NCI-H146 (cell line): ENCODE results near the gene TRIL.

Source experiments
- DNase-seq: peaks from one replicate; lab custom pipeline; 2025; lab: John Stamatoyannopoulos, UW

Gene TRIL

GRCh38 chr7:28958235-28958979, at the start of gene TRIL:
TRIL (minus strand) TSS chr7:28958330; CDS start chr7:28958046, 284 bp downstream.
- DNase-seq = peak; percentile 75

- DNase-seq = no peak
These were observed 49.0 kb upstream of the TRIL start for GRCh38 chr7:29007127-29007526.

- no peak for DNase-seq
These were observed 47.7 kb upstream of the TRIL start for GRCh38 chr7:29005829-29006228.

DNA sequence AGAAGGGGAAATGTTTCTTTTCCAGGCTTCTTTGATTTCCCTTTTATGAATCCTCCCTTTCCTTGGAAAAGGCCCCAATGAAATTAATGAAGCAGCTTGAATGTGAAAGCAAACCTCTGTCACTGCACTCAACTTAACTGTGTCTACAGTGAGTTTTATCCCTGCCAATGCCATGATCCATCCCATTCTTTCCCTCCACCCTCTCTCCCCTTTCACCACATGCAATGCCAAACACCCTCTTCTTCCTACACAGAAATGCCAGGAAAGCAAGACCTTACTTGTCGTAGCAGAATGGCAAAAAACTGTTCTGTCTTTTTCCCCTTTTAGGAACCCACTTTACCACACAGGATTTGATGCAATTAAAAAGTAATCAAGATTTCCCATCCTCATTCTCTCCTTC, 47.3 kb upstream of the TRIL start:
- DNase-seq = no peak

DNA sequence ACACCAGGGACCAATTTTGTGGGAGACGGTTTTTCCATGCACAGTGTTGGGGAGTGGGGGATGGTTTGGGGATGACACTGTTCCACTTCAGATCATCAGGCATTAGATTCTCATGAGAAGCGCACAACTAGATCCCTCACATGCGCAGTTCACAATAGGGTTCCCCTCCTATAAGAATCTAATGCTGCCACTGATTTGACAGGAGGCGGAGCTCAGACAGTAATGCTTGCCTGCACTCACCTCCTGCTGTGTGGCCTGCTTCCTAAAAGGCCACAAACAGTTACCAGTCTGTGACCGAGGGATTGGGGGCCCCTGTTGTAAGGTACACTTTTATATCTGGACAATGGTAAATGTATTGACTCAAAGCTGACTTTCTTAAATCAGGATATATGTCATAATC, 45.6 kb upstream of the TRIL start:
- no peak for DNase-seq

- no peak for DNase-seq
These were observed 42.6 kb upstream of the TRIL start for GRCh38 chr7:29000717-29001076.

DNA sequence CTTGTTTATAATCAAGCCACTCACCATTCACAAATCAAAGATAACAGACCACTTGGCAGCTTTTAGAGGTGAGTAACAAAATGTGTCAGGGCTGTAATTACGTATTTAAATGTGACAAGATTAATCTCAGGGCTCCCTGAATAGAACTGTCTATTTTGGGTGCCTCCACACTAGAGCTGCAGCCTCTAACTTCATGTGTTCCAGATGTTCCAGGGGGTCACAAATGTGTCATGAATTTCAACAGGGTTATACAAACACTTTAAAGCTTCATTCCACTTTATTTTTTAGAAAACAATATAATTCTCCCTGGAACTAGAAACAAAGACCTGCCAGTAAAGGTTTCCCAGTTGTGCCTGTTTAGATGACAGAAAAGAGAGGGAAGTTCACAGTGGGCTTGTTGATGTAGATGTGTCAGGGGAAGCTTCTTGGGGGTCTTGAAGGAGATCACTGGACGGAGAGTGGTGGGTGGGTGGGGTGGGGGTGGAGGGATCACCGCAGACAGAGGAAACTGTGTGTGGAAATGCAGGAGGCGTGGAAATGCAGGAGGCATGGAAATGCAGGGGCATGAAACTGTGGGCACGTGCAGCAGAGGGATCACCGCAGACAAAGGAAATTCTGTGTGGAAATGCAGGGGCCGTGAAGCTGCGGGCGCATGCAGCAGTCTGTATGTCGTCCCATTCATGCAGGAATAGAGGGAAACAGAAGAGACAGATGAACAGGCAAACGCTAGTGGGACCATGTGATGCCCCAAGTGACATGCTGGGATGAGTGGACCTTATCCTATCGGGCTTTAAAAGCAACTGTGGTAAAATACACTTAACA, 42.0 kb upstream of the TRIL start:
- DNase-seq = no peak

- no peak for DNase-seq
These were observed 41.3 kb upstream of the TRIL start for GRCh38 chr7:28999427-28999826.

- DNase-seq = no peak
These were observed 40.0 kb upstream of the TRIL start for GRCh38 chr7:28998105-28998504.

GRCh38 chr7:28996836-28997235, 38.7 kb upstream of the TRIL start:
- DNase-seq = no peak

GRCh38 chr7:28993371-28993770, 35.2 kb upstream of the TRIL start:
- no peak for DNase-seq

DNA sequence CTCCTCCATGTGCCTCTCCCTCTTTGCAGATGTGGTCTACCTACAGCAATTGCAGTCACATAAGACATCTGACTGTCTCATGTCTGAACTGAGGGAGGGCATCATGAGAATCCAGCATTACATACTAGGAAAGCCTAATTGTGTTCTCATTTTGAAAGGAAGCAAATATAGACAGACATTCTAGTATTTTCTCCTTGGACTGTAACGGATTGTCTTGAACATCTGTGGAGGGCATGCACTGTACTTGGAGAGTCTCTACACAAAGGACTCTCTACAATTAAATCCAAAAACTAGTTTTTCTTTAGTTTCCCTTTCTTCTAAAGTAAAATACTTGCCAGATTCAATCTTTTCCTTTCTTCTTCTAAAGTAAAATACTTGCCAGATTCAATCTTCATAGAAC, 34.7 kb upstream of the TRIL start:
- no peak for DNase-seq

- peak; percentile 11 for DNase-seq
These were observed 32.2 kb upstream of the TRIL start for GRCh38 chr7:28990200-28990960.

GRCh38 chr7:28989211-28989980, 31.3 kb upstream of the TRIL start:
- DNase-seq = no peak

GRCh38 chr7:28988810-28989209, 30.7 kb upstream of the TRIL start:
- DNase-seq = no peak

DNA sequence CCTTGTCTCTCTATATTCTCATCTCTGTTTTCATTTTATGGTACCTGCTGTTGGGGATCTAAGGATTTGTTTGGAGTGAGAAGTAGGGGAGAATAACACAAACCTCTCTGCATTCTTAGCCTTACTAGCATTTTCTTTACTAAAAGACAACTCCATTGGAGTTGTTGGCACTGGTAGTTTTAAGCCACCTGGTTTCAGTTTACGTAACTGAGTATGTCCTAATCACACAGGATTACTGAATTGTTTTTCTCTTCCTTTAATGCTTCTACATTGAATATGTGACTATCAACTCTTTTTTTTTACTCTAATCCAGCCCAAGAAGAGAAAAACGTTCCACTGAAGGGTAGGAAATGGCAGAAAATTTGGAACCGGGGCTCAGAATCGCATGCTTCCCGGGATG, 30.0 kb upstream of the TRIL start:
- DNase-seq = no peak

DNA sequence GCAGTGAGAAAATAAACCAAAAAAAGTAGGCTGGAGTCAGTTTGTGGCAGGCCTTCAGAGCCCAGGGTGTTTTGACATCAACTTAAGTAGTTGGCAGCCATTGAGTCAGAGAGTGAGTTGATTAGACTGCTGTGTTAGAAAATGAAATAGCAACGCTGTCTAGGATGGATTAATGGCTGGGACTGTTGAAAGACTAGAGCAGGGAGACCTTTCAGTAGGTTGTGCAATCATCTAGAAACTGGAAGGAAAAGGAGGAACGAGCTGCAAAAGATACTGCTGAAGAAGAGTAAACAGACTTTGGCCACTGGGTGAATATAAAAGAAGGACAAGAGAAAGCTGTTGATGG, 28.6 kb upstream of the TRIL start:
- DNase-seq = no peak

DNA sequence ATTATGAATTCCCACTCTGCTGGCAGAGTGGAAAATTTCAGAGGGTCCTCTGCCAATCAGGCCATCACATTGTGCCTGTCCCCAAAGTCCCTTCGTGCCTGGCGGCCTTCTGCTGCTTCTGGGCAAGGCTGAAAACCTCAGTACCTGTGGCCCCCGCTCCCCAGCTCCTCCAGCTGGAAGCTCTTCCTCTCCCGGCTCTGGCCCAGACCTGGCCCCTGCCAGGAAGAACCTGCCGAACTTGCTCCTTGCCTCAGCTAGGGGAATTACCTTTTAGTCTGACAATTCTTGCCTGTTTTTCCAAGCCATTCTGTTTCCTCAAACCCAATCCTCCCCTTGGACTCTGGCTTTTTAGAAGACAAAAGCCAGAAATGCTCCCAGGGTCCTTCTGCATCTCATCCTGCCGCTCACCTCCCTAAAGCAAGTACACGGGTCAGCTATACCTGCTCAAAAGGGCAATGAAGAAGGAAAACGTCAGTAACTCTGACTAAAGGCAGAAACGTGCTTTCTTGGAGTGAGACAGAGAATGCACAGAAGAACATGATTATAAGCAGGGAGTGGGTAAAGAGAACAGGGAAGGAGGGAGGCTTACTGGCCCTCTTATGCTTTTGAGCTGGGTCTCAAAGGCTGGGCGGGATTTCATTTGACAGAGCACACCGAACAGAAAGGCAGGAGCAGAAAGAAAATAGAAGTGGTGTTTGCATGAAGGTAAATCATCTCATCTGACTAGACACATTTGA, 28.1 kb upstream of the TRIL start:
- no peak for DNase-seq

GRCh38 chr7:28984631-28985030, 26.5 kb upstream of the TRIL start:
- DNase-seq = no peak

- DNase-seq = no peak
These were observed 26.1 kb upstream of the TRIL start for GRCh38 chr7:28984217-28984616.

DNA sequence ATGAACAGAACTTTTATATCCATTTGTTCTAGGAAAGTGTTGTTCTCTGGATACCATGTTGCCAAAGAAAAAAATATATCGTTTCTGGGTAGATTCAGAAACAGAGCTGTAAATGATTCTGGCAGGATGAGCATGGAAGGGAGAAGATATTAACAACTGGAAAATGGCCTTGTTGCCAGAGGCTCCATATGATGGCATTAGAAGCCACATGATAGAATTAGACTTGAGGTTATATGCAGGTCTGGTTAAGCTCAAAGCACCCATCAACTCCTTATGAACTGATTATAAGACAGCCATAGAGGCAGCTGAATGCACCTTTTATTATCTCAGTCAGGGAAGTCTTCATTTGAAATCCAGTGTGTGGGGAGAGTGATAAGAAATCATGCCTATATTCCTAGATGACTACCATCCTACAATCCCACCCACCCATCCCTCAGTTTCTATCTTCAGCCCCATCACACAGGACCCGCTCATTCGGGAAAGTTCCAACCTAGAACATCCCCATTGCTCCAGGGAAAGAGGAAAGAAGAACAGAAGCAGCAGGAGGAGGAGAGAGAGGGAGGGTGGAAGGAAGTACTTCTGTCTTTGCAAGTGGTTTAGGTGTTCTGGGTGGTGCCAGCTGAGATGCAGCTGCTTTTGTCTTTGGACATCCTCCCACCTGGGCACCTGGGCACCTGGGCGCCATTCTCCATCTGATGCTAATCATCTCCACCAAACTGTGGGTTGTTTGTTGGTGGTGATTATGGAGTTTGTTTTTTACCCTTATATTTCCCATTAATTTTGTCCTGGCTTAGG, 25.5 kb upstream of the TRIL start:
- no peak for DNase-seq
